Measurements from ENCODE around the gene HEXD.
"Not testable (repeated sequence)": the region's sequence is repeated elsewhere in the genome, so short reads cannot be mapped to it uniquely, and the experiment has no call there.

HEXD gene

GRCh38 chr17:82411396-82412053 is 6.6 kb upstream of the HEXD start:
- H3K4me3 ChIP-seq (ENCODE audit: low read length): no peak overlapping the region
- TF ChIP-seq CTCF (IDR thresholded peaks at IDR 0.05; ENCODE audit: low read length): no peak
- TF ChIP-seq EZH2 (optimal IDR thresholded peaks at IDR 0.05; ENCODE audit: low read depth, low read length): no peak
- TF ChIP-seq EZH2phosphoT487 (IDR thresholded peaks at IDR 0.05; ENCODE audit: low read length): no peak
- H2AFZ ChIP-seq (ENCODE audit: low read length): no peak overlapping the region
- no peak overlapping the region for H3K27ac ChIP-seq (ENCODE audit: low read length)
- H3K27me3 ChIP-seq (replicated peaks; ENCODE audit: insufficient read depth, low read length): no peaks in the 10 kb centered on the region
- H3F3A ChIP-seq (ENCODE audit: insufficient read depth, low read length): no peaks in the 10 kb centered on the region
- H3K9ac ChIP-seq (ENCODE audit: low read length): no peak overlapping the region
- H4K20me1 ChIP-seq (ENCODE audit: insufficient read depth, low read length): no peaks in the 10 kb centered on the region; the same call in 1 of the 2 replicates
- peaks cover 46% of the 10 kb centered on the region for H3K79me2 ChIP-seq (ENCODE audit: low read length)
- H3K4me2 ChIP-seq (ENCODE audit: low read depth, low read length): no peak overlapping the region
- H3K9me2 ChIP-seq (replicated peaks; ENCODE audit: insufficient read depth, low read length): no peaks in the 10 kb centered on the region
- H3K9me3 ChIP-seq (replicated peaks; ENCODE audit: insufficient read depth, low read length): no peaks in the 10 kb centered on the region
- H3K4me1 ChIP-seq (ENCODE audit: low read length): no peaks in the 10 kb centered on the region
- no peaks in the 10 kb centered on the region for H3K36me3 ChIP-seq (replicated peaks; ENCODE audit: insufficient read depth, low read length)
- DNase-seq: no peak

GRCh38 chr17:82412081-82412480 is 6.1 kb upstream of the HEXD start:
- H3K79me2 ChIP-seq (ENCODE audit: low read length): peaks cover 50% of the 10 kb centered on the region
- not testable (repeated sequence) for H3K36me3 ChIP-seq (replicated peaks; ENCODE audit: insufficient read depth, low read length); H3K27me3 ChIP-seq (replicated peaks; ENCODE audit: insufficient read depth, low read length); H3K4me1 ChIP-seq (ENCODE audit: low read length); DNase-seq; H4K20me1 ChIP-seq (ENCODE audit: insufficient read depth, low read length); H2AFZ ChIP-seq (ENCODE audit: low read length); H3F3A ChIP-seq (ENCODE audit: insufficient read depth, low read length); H3K9me3 ChIP-seq (replicated peaks; ENCODE audit: insufficient read depth, low read length); H3K4me3 ChIP-seq (ENCODE audit: low read length); H3K9ac ChIP-seq (ENCODE audit: low read length); H3K4me2 ChIP-seq (ENCODE audit: low read depth, low read length); H3K27ac ChIP-seq (ENCODE audit: low read length); H3K9me2 ChIP-seq (replicated peaks; ENCODE audit: insufficient read depth, low read length)

DNA sequence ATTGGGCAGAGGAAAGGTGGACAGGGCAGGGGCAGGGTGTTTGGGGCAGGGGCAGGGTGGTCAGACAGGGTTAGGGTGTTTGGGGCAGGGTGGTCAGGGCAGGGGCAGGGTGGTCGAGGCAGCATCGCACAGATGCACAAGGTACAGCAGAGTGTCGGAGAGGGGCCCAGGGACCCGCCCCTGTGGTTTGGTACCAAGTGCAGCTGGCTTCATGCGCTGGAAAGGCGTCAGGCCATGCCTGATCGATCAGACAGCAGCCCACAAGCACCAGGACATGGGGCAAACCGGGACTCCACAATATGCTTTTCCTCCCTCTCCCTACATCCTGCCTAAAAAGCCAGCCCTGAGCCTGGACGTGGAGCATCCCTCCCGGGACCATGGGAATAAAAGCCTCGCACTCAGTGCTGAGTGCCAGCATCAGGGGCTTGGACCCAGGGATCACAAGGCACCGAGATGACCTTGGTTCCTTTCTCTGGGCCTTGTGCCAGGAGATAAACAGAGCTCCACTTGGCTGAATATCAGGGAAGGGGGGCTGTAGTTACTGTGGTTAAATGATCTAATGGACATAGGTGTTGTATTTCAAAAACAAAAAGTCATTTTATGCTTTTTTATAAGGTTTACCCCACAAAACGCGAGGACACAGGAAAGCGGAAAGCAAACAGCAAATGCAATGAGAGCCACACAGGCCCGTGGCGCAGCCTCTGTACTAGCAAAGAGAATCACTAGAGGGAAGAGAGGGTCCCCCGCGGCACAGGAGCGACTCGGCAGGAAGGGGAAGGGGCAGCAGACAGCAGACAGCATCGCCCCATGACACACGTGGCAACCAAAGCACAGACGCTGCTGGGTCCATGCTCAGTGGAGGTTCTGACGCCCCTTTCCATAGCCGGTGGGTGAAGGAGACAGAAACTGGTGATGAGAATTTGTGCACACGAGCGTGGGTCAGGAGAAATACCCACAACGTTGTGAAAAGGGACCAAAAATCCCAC is 5.3 kb upstream of the HEXD start:
- Histone ChIP-seq H3K27me3 (replicated peaks; ENCODE audit: insufficient read depth, low read length) (no peaks in the 10 kb centered on the region), H3K9me2 (replicated peaks; ENCODE audit: insufficient read depth, low read length) (no peaks in the 10 kb centered on the region), H3K36me3 (replicated peaks; ENCODE audit: insufficient read depth, low read length) (no peaks in the 10 kb centered on the region), H3K4me3 (ENCODE audit: low read length) (no peak overlapping the region), H3K27ac (ENCODE audit: low read length) (no peak overlapping the region), H3F3A (ENCODE audit: insufficient read depth, low read length) (no peaks in the 10 kb centered on the region), H2AFZ (ENCODE audit: low read length) (no peak overlapping the region), H3K9ac (ENCODE audit: low read length) (no peak overlapping the region), H3K79me2 (ENCODE audit: low read length) (peaks cover 54% of the 10 kb centered on the region), H3K4me2 (ENCODE audit: low read depth, low read length) (no peak overlapping the region), H3K9me3 (replicated peaks; ENCODE audit: insufficient read depth, low read length) (no peaks in the 10 kb centered on the region), H3K4me1 (ENCODE audit: low read length) (no peaks in the 10 kb centered on the region), H4K20me1 (ENCODE audit: insufficient read depth, low read length) (no peaks in the 10 kb centered on the region; the same call in 1 of the 2 replicates)
- TF ChIP-seq EZH2 (optimal IDR thresholded peaks at IDR 0.05; ENCODE audit: low read depth, low read length): no peak
- no peak for DNase-seq

DNA sequence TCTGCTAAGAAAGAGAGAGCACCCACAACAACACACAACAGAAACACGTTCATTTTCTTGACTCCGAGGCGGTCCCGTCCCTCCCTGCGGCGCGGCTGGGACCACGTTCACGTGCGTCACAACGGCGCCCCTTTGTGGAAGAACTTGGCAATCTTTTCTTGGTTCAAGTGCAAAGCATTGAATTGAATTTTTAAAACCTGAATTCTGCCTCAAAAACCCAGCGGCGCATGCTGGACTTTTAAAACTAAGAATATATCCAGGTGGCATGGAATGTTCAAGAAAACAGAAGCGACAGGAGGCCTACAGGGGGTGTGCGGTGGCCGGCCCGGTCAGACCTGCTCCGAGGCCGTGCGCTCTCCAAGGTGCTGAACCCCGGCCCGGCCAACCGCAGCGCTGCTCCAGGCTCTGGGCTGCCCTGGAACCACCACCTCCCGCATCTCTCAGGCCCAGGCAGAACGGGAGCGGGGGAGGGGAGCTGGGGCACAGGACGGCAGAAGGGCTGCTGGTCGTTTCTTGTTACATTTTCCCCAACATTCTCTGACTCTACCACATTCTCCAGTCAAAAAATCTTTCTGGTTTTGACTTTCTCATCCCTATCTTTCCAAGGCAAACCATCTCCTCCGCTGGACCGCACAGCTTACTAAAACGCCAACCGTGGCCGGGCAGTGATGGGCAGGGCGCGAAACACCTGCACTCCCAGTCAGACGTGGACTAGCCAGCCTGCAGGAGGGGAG is 3.4 kb upstream of the HEXD start:
- no peak overlapping the region for H3K27ac ChIP-seq (ENCODE audit: low read length)
- peak; percentile 62 for DNase-seq
- no peaks in the 10 kb centered on the region for H3K9me2 ChIP-seq (replicated peaks; ENCODE audit: insufficient read depth, low read length)
- H3K36me3 ChIP-seq (replicated peaks; ENCODE audit: insufficient read depth, low read length): no peaks in the 10 kb centered on the region
- no peaks in the 10 kb centered on the region; the same call in 1 of the 2 replicates for H4K20me1 ChIP-seq (ENCODE audit: insufficient read depth, low read length)
- H3K79me2 ChIP-seq (ENCODE audit: low read length): peaks cover 60% of the 10 kb centered on the region
- peak overlapping the region; percentile 0; the same call in 1 of the 2 replicates for H3K4me2 ChIP-seq (ENCODE audit: low read depth, low read length)
- H2AFZ ChIP-seq (ENCODE audit: low read length): no peak overlapping the region
- H3K4me1 ChIP-seq (ENCODE audit: low read length): no peaks in the 10 kb centered on the region; the same call in 1 of the 2 replicates
- no peaks in the 10 kb centered on the region for H3K27me3 ChIP-seq (replicated peaks; ENCODE audit: insufficient read depth, low read length)
- H3K9me3 ChIP-seq (replicated peaks; ENCODE audit: insufficient read depth, low read length): no peaks in the 10 kb centered on the region
- no peak overlapping the region for H3K9ac ChIP-seq (ENCODE audit: low read length)
- TF ChIP-seq CTCF (IDR thresholded peaks at IDR 0.05; ENCODE audit: low read length) (peak; percentile 65), EZH2phosphoT487 (IDR thresholded peaks at IDR 0.05; ENCODE audit: low read length) (no peak)
- H3K4me3 ChIP-seq (ENCODE audit: low read length): no peak overlapping the region
- H3F3A ChIP-seq (ENCODE audit: insufficient read depth, low read length): peaks cover 11% of the 10 kb centered on the region
